GM21423 (cell line): Measurements from ENCODE around the gene CCDC97.
"Not testable (repeated sequence)": the region's sequence is repeated elsewhere in the genome, so short reads cannot be mapped to it uniquely, and the experiment has no call there.

ENCODE experiments used
- ATAC-seq: cut with Tn5 transposase; IDR thresholded peaks from one replicate; pipeline ENCODE4 v1.9.1; 2021; ENCODE audit warnings: mild to moderate bottlenecking, moderate library complexity; ENCODE audit not compliant: unreplicated experiment

Gene CCDC97

GRCh38 chr19:41330946-41331678, 21.1 kb downstream of the CCDC97 start:
- ATAC-seq: no peak

GRCh38 chr19:41332000-41332399, 22.0 kb downstream of the CCDC97 start:
- ATAC-seq: no peak

- ATAC-seq: no peak
These were observed 22.5 kb downstream of the CCDC97 start for GRCh38 chr19:41332468-41332867.

- no peak for ATAC-seq
These were observed 24.8 kb downstream of the CCDC97 start for GRCh38 chr19:41334793-41335192.

- no peak for ATAC-seq
These were observed 25.5 kb downstream of the CCDC97 start for GRCh38 chr19:41335467-41335866.

GRCh38 chr19:41339936-41340335, 30.0 kb downstream of the CCDC97 start:
- no peak for ATAC-seq

GRCh38 chr19:41341669-41342490, 31.9 kb downstream of the CCDC97 start:
- ATAC-seq: no peak

GRCh38 chr19:41344162-41344561, 34.2 kb downstream of the CCDC97 start:
- ATAC-seq: no peak

GRCh38 chr19:41346916-41347315, 36.9 kb downstream of the CCDC97 start:
- not testable (repeated sequence) for ATAC-seq

- ATAC-seq: peak; percentile 3
These were observed 40.9 kb downstream of the CCDC97 start for GRCh38 chr19:41350735-41351338.

- peak; percentile 37 for ATAC-seq
These were observed 41.6 kb downstream of the CCDC97 start for GRCh38 chr19:41351339-41352245.

GRCh38 chr19:41352279-41352608, 42.3 kb downstream of the CCDC97 start:
- no peak for ATAC-seq

- ATAC-seq: no peak
These were observed 42.9 kb downstream of the CCDC97 start for GRCh38 chr19:41352609-41353465.

- peak; percentile 36 for ATAC-seq
These were observed 43.7 kb downstream of the CCDC97 start, which contains the start of gene TGFB1 for GRCh38 chr19:41353466-41354342. Gene TGFB1 (minus strand): TSS chr19:41353922. CDS start chr19:41353044, 878 bp downstream.

- no peak for ATAC-seq
These were observed 44.5 kb downstream of the CCDC97 start for GRCh38 chr19:41354343-41354953.

GRCh38 chr19:41355035-41355434, 45.1 kb downstream of the CCDC97 start:
- ATAC-seq: no peak

- no peak for ATAC-seq
These were observed 45.8 kb downstream of the CCDC97 start for GRCh38 chr19:41355802-41356201.

- no peak for ATAC-seq
These were observed 47.2 kb downstream of the CCDC97 start for GRCh38 chr19:41356984-41357739.
